Measurements from ENCODE around the gene RHBG.

Gene RHBG

GRCh38 chr1:156424806-156425432, 55.9 kb downstream of the RHBG start:
- DNase-seq (ENCODE audit: low read depth in 2 of 2): no peak

- no peak for DNase-seq (ENCODE audit: low read depth in 2 of 2)
These were observed 56.9 kb downstream of the RHBG start for GRCh38 chr1:156425943-156426342.

GRCh38 chr1:156427957-156428356, 58.9 kb downstream of the RHBG start:
- DNase-seq (ENCODE audit: low read depth in 2 of 2): no peak

- DNase-seq (ENCODE audit: low read depth in 2 of 2): no peak
These were observed 59.8 kb downstream of the RHBG start for GRCh38 chr1:156428746-156429288.

GRCh38 chr1:156429313-156430060, 60.5 kb downstream of the RHBG start:
- no peak for DNase-seq (ENCODE audit: low read depth in 2 of 2)

GRCh38 chr1:156430303-156430702, 61.3 kb downstream of the RHBG start:
- DNase-seq (ENCODE audit: low read depth in 2 of 2): no peak

GRCh38 chr1:156430866-156431265, 61.9 kb downstream of the RHBG start:
- no peak for DNase-seq (ENCODE audit: low read depth in 2 of 2)

- no peak for DNase-seq (ENCODE audit: low read depth in 2 of 2)
These were observed 62.4 kb downstream of the RHBG start for GRCh38 chr1:156431366-156431765.

- DNase-seq (ENCODE audit: low read depth in 2 of 2): no peak
These were observed 63.0 kb downstream of the RHBG start for GRCh38 chr1:156431769-156432668.

- no peak for DNase-seq (ENCODE audit: low read depth in 2 of 2)
These were observed 63.6 kb downstream of the RHBG start for GRCh38 chr1:156432669-156433018.

- DNase-seq (ENCODE audit: low read depth in 2 of 2): no peak
These were observed 64.0 kb downstream of the RHBG start for GRCh38 chr1:156433032-156433431.

GRCh38 chr1:156433602-156434001, 64.6 kb downstream of the RHBG start:
- DNase-seq (ENCODE audit: low read depth in 2 of 2): no peak
